Central memory CD8-positive, alpha-beta T cell (primary cell): Measurements from ENCODE around the gene ARL6IP4.
"Not testable (repeated sequence)": the region's sequence is repeated elsewhere in the genome, so short reads cannot be mapped to it uniquely, and the experiment has no call there.

Experiments
- ATAC-seq: fragments of 150-1000 bp; cut with Tn5 transposase; replicated peaks from 2 replicates; pipeline ENCODE4 v1.10.0; 2022; ENCODE audit warnings: mild to moderate bottlenecking, moderate FRiP score, moderate number of reproducible peaks; ENCODE audit not compliant: poor library complexity, severe bottlenecking; ENCODE audit errors: extremely low read depth
- DNase-seq, 2 donors: peaks; one replicate each; pipeline ENCODE4 v3.0.0; 2021; ENCODE audit warnings: low spot score in 2 of 2
- H3K27ac Mint-ChIP-seq: one replicate; pipeline ENCODE4 v1.8.0; 2022; ENCODE audit warnings: low read depth, mild to moderate bottlenecking, moderate library complexity, mixed read lengths
- H3K27me3 Mint-ChIP-seq: one replicate; pipeline ENCODE4 v1.8.0; 2022; ENCODE audit warnings: mixed read lengths
- H3K36me3 Mint-ChIP-seq: one replicate; pipeline ENCODE4 v1.8.0; 2022; ENCODE audit warnings: mild to moderate bottlenecking, moderate library complexity, mixed read lengths; ENCODE audit not compliant: insufficient read depth
- H3K4me1 Mint-ChIP-seq: one replicate; pipeline ENCODE4 v1.8.0; 2022; ENCODE audit warnings: mixed read lengths
- H3K4me3 Mint-ChIP-seq: one replicate; pipeline ENCODE4 v1.8.0; 2022; ENCODE audit warnings: mild to moderate bottlenecking, moderate library complexity, mixed read lengths
- H3K9me3 Mint-ChIP-seq: one replicate; pipeline ENCODE4 v1.8.0; 2022; ENCODE audit warnings: mixed read lengths

The ARL6IP4 gene

DNA sequence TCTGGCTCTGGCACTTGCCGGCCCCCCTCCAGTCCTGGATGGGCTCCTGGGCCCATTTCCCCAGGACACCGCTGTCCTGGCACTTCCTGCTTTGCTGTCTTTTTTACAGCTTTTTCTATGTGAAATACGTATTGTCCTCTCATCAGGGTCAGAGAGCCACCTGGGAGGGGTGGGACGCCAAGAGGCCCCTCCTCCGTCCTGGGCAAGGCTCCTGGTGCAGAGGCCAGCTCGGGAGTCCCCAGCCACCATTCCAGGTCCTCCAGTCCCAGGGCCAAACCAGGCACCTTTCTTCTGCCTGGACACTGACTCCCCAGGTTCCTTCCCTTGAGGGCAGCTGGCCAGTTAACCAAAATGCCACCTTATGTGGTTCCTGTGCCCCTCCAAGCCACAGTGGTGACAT, 22.8 kb downstream of the ARL6IP4 start:
- Mint-ChIP-seq H3K27me3 (no peaks in the 10 kb centered on the region), H3K9me3 (no peaks in the 10 kb centered on the region), H3K27ac (no peak overlapping the region), H3K36me3 (peaks cover 7% of the 10 kb centered on the region), H3K4me1 (no peaks in the 10 kb centered on the region), H3K4me3 (no peak overlapping the region)
- DNase-seq (no peak), ATAC-seq (no peak)

DNA sequence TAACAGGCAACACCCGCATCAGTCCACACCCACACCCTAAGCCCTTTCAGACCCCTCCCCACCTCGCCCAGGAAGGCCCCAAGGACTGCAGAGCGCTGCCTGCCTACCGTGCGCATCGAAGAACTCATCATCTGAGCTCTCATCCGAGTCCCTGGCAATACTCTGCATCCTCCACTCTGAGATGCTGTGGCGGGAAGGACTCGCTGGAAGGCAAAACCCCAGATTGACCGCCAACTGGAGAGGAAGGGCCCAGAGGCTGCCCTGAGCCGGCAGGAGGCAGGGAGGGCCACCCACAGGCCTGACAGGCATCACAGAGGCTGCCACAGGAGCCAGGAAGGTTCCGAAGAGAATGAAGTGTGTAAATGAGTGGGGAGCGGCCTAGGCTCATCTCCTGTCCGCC, 23.8 kb downstream of the ARL6IP4 start:
- H3K4me3 Mint-ChIP-seq: no peak overlapping the region
- H3K36me3 Mint-ChIP-seq: peaks cover 7% of the 10 kb centered on the region
- H3K4me1 Mint-ChIP-seq: no peaks in the 10 kb centered on the region
- ATAC-seq (no peak), DNase-seq (no peak)
- no peaks in the 10 kb centered on the region for H3K27me3 Mint-ChIP-seq
- H3K27ac Mint-ChIP-seq: no peak overlapping the region
- no peaks in the 10 kb centered on the region for H3K9me3 Mint-ChIP-seq

DNA sequence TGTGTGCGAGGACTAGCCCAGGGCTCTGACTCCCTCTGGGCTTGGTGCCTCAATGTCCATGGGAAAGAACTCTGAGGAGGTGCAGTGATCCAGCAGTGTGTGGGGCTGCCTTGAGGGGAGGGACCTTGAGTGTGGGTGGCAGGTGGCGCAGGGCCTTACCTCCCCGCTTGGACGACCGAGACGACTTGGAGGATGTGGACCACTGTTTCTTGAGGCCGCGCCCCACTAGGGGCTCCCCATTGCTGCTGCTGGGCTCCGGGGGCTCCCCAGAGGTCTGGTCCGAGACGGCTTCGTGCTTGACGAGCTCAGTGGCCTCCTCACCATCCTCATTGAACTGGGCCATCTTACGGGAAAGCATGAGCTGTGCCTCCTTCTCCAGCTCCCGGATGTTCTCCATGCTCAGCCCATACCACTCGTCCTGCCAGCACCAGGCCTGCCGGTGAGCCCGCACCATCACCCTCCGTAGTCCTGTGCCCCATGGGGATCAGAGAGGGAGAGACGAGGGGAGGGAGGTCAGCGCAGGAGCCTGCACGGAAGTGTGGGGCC, 24.7 kb downstream of the ARL6IP4 start:
- H3K27ac Mint-ChIP-seq: no peak overlapping the region
- no peak for DNase-seq

DNA sequence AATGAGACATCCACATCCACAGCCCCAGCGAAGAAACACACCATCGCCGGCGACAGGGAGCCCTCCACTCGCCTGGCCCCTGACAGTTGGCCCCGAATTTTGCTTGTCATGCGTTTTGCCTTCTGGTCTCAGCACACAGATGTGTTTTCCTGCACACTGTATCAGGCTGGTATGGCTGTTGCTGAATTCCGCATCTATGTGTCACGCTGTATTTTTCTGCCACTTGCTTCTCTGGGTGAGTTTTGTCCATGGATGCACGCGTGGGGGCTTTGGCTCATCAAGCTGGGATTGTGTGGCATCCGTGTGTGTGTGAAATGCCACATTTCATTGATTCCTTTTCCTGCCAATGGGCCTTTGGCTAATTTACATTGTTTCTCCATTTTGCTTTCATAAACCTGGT, 26.5 kb downstream of the ARL6IP4 start:
- no peak overlapping the region for H3K4me3 Mint-ChIP-seq
- no peak overlapping the region for H3K27ac Mint-ChIP-seq
- no peak for ATAC-seq
- DNase-seq: no peak
- H3K4me1 Mint-ChIP-seq: no peaks in the 10 kb centered on the region
- H3K27me3 Mint-ChIP-seq: no peaks in the 10 kb centered on the region
- H3K36me3 Mint-ChIP-seq: peaks cover 6% of the 10 kb centered on the region
- no peaks in the 10 kb centered on the region for H3K9me3 Mint-ChIP-seq

More for the DNA sequence above, 24.7 kb downstream of the ARL6IP4 start:
- no peak for ATAC-seq
- Mint-ChIP-seq H3K4me3 (no peak overlapping the region), H3K4me1 (no peaks in the 10 kb centered on the region), H3K9me3 (no peaks in the 10 kb centered on the region), H3K27me3 (no peaks in the 10 kb centered on the region), H3K36me3 (peaks cover 7% of the 10 kb centered on the region)

DNA sequence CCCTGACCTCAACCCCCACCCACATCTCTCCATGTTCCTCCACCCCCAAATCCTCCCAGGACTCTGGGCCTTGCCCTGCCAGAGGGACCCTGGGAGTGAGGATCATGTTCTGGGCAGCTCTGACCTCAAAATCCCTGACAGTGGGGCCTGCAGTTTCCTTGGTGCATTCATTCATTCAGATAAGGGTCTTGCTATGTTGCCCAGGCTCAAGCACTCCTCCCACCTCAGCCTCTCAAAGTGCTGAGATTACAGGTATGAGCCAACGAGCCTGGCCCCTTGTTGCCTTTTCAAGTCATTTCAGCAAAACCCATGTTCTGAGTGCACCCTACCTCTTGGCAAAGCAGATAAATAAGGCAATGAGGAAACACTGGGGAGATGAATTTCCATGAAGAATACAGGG, 29.6 kb downstream of the ARL6IP4 start:
- Mint-ChIP-seq H3K27ac (no peak overlapping the region), H3K9me3 (no peaks in the 10 kb centered on the region), H3K27me3 (no peaks in the 10 kb centered on the region), H3K4me3 (no peak overlapping the region), H3K4me1 (no peaks in the 10 kb centered on the region), H3K36me3 (peaks cover 3% of the 10 kb centered on the region)
- DNase-seq: no peak
- no peak for ATAC-seq

DNA sequence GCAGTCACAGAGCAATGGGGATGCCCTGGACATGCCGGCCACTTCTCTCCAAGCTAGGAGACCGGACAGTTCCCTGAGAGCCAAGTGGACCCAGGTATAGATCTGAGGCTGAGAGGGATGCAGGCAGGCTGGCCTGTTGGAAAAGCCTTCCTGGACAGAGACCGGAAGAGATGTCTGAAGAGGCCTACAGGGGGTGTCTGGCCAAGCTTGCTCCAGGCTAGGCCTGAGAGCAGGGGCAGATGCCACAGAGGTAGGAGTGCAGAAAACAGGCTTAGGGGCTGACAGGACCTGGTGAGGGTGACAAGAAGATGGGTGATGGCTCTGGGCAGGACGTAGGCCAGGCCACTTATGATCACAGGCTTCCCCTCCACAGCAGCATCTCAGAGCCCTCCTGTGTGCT, 30.2 kb downstream of the ARL6IP4 start:
- Mint-ChIP-seq H3K4me3 (no peak overlapping the region), H3K27me3 (no peaks in the 10 kb centered on the region), H3K4me1 (no peaks in the 10 kb centered on the region), H3K36me3 (peaks cover 3% of the 10 kb centered on the region), H3K9me3 (no peaks in the 10 kb centered on the region), H3K27ac (no peak overlapping the region)
- DNase-seq (no peak), ATAC-seq (no peak)

DNA sequence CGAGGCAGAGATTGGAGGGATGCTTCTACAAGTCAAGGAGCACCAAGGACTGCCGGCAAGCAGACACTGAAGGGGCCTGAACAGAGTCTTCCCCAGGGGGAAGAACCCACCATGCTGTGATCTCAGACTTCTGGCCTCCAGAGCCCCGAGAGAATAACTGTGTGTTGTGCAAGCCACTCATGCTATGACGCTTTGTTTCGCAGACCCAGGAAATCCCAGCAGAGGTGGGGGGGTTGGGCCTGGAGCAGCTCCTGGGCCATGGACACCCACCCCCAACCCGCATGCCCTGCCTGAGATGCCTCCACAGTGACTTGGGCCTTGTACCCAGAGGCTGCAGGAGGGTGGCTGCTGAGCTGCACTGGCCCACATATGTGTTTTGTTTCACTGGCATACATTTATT, 31.2 kb downstream of the ARL6IP4 start:
- no peaks in the 10 kb centered on the region for H3K27me3 Mint-ChIP-seq
- H3K27ac Mint-ChIP-seq: no peak overlapping the region
- peaks cover 3% of the 10 kb centered on the region for H3K36me3 Mint-ChIP-seq
- ATAC-seq: no peak
- no peak for DNase-seq
- H3K4me3 Mint-ChIP-seq: no peak overlapping the region
- H3K4me1 Mint-ChIP-seq: no peaks in the 10 kb centered on the region
- H3K9me3 Mint-ChIP-seq: no peaks in the 10 kb centered on the region

DNA sequence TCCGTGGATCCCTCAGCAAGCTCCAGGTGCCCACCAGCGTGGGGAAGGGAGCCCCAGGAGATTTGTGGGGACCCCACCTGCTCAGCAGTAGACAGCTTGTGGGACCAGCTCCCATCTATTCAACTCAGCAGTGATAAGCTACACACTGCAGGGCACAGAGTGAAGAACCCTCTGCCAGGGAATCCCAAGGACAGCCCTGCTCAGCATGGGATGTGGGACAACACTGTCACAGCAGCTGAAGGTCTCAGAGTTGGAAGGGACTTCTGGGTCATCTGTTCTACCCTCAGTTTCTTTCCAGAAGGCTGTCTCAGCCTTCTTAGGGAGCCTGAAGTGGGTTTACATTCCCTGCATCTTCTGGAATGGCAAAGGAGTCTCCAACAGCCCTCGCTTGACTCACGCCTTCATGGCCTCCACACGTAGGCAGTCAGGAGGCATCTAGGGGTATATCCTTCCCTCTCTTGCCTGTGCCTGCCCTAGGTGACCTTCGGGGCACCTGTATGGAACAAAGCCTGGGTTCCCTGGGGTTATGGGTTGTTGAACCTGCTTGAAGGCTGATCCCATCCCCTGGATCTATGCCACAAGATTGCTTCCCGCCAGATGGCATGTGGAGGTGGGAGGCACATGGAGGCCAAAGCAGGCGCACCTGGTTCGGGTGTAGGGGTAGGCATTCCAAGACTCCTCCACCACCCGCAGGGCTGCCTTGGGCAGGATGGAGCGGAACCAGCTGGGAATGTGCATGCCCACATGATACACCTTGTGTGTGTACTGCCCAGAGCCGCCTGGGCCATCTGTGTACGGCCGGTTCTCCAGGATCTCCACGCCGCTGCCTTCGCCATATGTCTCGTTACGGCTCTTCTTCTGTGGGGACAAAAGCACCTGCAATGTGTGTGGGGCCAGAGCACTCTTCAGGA, 33.0 kb downstream of the ARL6IP4 start:
- Mint-ChIP-seq H3K9me3 (no peaks in the 10 kb centered on the region), H3K4me3 (no peak overlapping the region), H3K36me3 (peaks cover 2% of the 10 kb centered on the region), H3K27me3 (no peaks in the 10 kb centered on the region), H3K27ac (no peak overlapping the region), H3K4me1 (no peaks in the 10 kb centered on the region)
- DNase-seq (no peak), ATAC-seq (no peak)

DNA sequence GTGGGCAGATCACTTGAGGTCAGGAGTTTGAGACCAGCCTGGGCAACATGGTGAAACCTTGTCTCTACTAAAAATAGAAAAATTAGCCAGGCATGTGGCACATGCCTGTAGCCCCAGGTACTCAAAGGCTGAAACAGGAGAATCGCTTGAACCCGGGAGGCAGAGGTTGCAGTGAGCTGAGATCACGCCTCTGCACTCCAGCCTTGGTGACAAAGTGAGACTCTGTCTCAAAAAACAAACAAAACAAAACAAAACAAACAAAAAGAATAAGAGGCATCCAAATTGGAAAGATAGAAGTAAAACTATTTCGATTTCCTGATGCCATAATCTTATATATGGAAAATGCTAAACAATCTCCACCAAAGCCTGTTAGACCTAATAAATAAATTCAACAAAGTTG, 34.0 kb downstream of the ARL6IP4 start:
- not testable (repeated sequence) for H3K36me3 Mint-ChIP-seq, ATAC-seq, H3K9me3 Mint-ChIP-seq, DNase-seq, H3K27ac Mint-ChIP-seq, H3K4me1 Mint-ChIP-seq, H3K4me3 Mint-ChIP-seq, H3K27me3 Mint-ChIP-seq

DNA sequence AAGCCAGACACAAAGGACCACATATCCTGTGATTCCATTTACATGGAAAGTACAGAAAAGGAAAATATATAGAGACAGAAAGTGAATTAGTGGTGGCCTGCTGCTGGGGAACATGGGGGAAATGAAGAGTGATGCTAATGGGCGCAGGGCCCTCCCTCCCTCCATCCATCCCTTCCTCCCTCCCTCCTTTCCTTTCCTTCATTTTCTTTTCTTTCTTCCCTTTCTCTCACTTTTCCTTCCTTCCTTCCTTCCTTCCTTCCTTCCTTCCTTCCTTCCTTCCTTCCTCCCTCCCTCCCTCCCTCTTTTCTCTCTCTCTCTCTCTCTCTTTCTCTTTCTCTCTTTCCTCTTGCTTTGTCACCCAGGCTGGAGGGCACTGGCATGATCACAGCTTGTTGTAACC, 37.3 kb downstream of the ARL6IP4 start:
- no peaks in the 10 kb centered on the region for H3K9me3 Mint-ChIP-seq
- peaks cover 2% of the 10 kb centered on the region for H3K36me3 Mint-ChIP-seq
- no peak overlapping the region for H3K4me3 Mint-ChIP-seq
- ATAC-seq: no peak
- no peak overlapping the region for H3K27ac Mint-ChIP-seq
- no peak for DNase-seq
- H3K27me3 Mint-ChIP-seq: no peaks in the 10 kb centered on the region
- H3K4me1 Mint-ChIP-seq: peaks cover 8% of the 10 kb centered on the region

DNA sequence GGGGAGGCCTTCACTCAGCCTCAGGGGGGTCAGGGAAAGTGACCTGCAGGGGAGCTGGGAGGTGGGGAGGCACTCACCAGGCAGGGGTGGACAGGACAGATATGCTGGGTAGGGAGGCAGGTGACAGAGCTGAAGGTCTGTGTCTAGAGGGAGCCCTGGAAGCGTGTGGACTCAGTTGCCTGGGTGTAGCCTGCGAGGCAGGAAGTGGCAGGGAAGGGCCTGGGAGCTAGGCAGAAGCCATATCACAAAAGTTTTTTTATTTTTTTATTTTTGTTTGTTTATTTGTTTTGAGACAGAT, 39.3 kb downstream of the ARL6IP4 start:
- H3K9me3 Mint-ChIP-seq: no peaks in the 10 kb centered on the region
- H3K27ac Mint-ChIP-seq: no peak overlapping the region
- H3K4me1 Mint-ChIP-seq: peaks cover 8% of the 10 kb centered on the region
- DNase-seq: no peak
- no peak overlapping the region for H3K4me3 Mint-ChIP-seq
- ATAC-seq: no peak
- peaks cover 2% of the 10 kb centered on the region for H3K36me3 Mint-ChIP-seq
- no peaks in the 10 kb centered on the region for H3K27me3 Mint-ChIP-seq

DNA sequence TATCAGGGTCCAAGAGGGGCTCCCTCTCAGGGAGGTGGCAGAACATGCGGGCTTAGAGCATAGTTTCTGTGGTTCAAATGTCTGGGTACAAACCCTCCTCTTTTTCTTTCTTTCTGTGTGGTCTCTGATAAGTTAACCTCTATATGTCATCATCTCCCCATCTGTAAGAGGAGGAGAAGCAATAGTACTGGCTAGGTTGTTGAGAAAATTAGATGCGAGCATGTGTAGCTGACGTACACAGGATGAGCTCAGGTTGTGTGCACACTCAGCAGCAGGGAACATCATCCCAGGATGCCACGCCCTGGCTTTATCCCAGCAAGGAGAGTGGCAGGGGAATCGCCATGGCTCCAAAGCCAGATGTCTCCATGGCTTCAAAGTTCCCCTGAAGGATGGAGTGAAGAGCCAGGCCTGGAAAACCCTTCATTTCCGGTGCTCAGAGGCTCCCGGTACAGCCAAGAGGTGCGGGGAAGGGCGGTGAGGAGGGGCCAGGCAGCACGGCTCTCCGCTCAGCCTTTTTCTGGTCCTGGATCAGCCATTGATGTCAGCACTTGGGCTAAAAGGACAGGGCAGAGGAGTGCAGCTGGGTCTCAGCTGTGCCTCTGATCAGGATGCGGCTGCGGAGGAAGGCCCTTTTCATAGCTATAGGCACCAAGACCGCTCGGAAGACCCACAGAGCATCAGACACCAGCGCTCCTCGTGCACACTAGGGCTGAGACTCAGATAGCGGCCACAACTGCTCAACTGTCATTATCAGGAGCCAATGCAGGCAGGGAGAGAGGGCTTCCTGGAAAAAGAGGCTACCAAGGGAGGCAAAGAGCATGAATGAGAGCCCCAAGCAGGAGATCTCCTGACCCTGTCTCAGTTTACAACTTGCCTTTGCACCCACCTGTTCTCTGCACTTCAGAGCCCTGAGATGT, 41.5 kb downstream of the ARL6IP4 start:
- H3K27ac Mint-ChIP-seq: no peak overlapping the region
- peaks cover 8% of the 10 kb centered on the region for H3K4me1 Mint-ChIP-seq
- DNase-seq (no peak), ATAC-seq (no peak)
- no peaks in the 10 kb centered on the region for H3K9me3 Mint-ChIP-seq
- H3K27me3 Mint-ChIP-seq: no peaks in the 10 kb centered on the region
- H3K36me3 Mint-ChIP-seq: no peaks in the 10 kb centered on the region
- H3K4me3 Mint-ChIP-seq: no peak overlapping the region

DNA sequence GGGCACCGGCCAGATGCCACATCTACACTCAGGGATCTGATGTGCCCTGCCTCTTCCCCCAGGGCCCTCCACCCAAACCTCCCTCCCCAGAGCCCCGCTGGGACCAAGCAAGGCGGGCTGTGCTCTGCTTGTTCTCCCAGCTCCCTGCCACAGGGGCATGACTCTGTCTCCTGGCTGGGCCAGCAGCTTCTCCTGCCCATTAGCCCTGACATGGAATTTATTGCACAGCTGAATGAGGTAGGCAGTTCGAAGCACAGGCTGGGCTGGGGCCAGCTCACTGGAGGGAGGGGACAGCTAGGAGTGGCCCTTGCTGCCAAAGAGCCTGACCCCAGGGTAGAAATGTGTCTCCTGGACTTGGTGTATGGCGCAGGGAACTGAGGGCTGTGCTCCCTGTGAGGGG, 42.4 kb downstream of the ARL6IP4 start:
- DNase-seq: no peak
- H3K4me3 Mint-ChIP-seq: no peak overlapping the region
- peaks cover 8% of the 10 kb centered on the region for H3K4me1 Mint-ChIP-seq
- no peaks in the 10 kb centered on the region for H3K27me3 Mint-ChIP-seq
- H3K9me3 Mint-ChIP-seq: no peaks in the 10 kb centered on the region
- ATAC-seq: no peak
- no peaks in the 10 kb centered on the region for H3K36me3 Mint-ChIP-seq
- no peak overlapping the region for H3K27ac Mint-ChIP-seq
